Left lung (tissue), 10 donors: ENCODE measurements around the gene BST2. TPM values are rescaled to one million over a fixed set of nuclear protein-coding genes. Genes with fewer than 3 reads are reported as not detected.

Source experiments
- ATAC-seq: fragments of 200-7000 bp; cut with Tn5 transposase; one replicate; pipeline ENCODE4 v1.9.1; 2020; ENCODE audit warnings: moderate library complexity
- DNase-seq, 4 donors: peaks; one replicate each; pipeline ENCODE4 v3.0.0-alpha.2; 2013 to 2020
- H3K27ac ChIP-seq, 2 donors: fragments of 200-600 bp; sonication (generic) in 1 of 2; one replicate each; pipeline versions ENCODE4 v1.5.0 to v1.8.0; 2020 to 2021
- H3K27me3 ChIP-seq, 2 donors: fragments of 200-600 bp; sonication (generic) in 1 of 2; one replicate each; pipeline versions ENCODE4 v1.5.0 to v1.8.0; 2020 to 2021
- H3K36me3 ChIP-seq, 2 donors: fragments of 200-600 bp; sonication (generic) in 1 of 2; one replicate each; pipeline versions ENCODE4 v1.5.0 to v1.8.0; 2020 to 2021
- H3K4me1 ChIP-seq, 2 donors: fragments of 200-600 bp; one replicate each; pipeline ENCODE4 v1.8.0; 2021
- H3K4me3 ChIP-seq, 2 donors: fragments of 200-600 bp; sonication (generic) in 1 of 2; one replicate each; pipeline versions ENCODE4 v1.5.0 to v1.8.0; 2020 to 2021; ENCODE audit warnings: mild to moderate bottlenecking in 1 of 2
- H3K9me3 ChIP-seq, 2 donors: fragments of 200-600 bp; sonication (generic) in 1 of 2; one replicate each; pipeline versions ENCODE4 v1.5.0 to v1.8.0; 2020 to 2021
- intact Hi-C, 2 donors: fragments of 100-400 bp; cut with DNase I; formaldehyde crosslinking; loops; one replicate each; pipeline versions ENCODE4 v1.11.2 to v1.14.2; 2022
- polyA plus RNA-seq, 6 donors: library from polyadenylated mRNA; unstranded; fragments of 120-200 nt; gene quantifications; one replicate each; pipeline ENCODE4 v1.2.1, GENCODE V29; 2013; ENCODE audit not compliant: insufficient read length in 6 of 6
- total RNA-seq, 2 donors: library from RNA; stranded (reverse); fragmentation: NEBNext Ultra II Directional; extraction: Animal tissue kit (Norgen Biotek cat#: 25700); gene quantifications; one replicate each; pipeline ENCODE4 v1.2.1, GENCODE V29; 2021
- TF ChIP-seq, protein P1 (sequence below), 2 donors: fragments of 200-600 bp; sonication (generic) in 1 of 2; IDR thresholded peaks; one replicate each; pipeline versions ENCODE4 v1.5.0 to v1.8.0; 2021; ENCODE audit warnings: antibody characterized with exemption in 2 of 2
- donor health status: DM: no; HTN: yes; CAD: no.
- donor health status: DM: no; HTN: no; CAD: no.

BST2 gene
- total and polyA plus RNA-seq, 8 donors: 12.5 to 104 (median 19.7) TPM

DNA sequence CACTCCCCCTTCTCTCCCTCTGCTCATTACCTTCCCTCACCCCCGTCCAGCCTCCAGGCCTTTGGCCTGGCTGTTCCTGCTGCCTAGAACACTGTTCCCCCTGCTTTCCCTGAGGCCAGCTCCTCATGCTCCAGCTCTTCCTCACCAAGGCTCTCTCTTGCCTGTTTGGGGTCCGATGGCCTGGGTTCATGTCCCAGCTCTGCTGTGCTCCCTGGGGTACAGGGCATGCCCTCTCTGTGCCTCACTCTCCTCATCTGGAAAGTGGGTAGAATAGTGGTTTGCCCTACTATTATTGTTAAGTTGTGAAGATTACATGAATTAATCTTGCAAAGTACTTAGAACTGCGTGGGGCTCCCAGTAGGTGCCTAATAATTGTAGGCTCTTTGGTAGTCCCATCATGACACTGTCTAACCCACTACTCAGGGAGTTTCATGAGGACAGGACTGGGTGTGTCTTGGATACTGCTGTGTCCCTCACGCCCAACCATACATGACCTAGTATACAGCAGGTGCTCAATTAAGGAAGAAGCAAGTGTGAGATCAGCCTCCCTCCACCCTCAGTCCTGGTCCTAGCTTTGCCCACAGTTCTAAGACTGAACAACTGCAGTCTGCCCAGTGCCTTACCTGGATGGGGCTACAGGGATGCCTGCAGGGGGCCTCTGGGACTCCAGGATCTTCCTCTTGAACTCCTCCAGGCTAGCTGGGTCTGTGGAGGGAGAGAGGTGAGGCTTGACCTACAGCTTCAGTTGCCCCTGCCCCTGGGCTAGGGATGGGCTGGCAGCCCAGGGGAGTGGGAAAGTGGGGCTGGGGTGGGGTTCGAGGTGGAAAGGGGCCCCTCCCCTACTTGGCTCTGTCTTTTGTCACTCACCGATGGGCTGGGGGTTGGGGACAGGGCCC lies 45.3 kb downstream of the BST2 start:
- intact Hi-C loops: no loop called here

GRCh38 chr19:17358395-17358794 lies 47.0 kb downstream of the BST2 start:
- intact Hi-C loops: no loop called here
- TF ChIP-seq, protein P1, sequence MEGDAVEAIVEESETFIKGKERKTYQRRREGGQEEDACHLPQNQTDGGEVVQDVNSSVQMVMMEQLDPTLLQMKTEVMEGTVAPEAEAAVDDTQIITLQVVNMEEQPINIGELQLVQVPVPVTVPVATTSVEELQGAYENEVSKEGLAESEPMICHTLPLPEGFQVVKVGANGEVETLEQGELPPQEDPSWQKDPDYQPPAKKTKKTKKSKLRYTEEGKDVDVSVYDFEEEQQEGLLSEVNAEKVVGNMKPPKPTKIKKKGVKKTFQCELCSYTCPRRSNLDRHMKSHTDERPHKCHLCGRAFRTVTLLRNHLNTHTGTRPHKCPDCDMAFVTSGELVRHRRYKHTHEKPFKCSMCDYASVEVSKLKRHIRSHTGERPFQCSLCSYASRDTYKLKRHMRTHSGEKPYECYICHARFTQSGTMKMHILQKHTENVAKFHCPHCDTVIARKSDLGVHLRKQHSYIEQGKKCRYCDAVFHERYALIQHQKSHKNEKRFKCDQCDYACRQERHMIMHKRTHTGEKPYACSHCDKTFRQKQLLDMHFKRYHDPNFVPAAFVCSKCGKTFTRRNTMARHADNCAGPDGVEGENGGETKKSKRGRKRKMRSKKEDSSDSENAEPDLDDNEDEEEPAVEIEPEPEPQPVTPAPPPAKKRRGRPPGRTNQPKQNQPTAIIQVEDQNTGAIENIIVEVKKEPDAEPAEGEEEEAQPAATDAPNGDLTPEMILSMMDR (IDR thresholded peaks at IDR 0.05): no peak
- H3K36me3 ChIP-seq: no peaks in the 10 kb centered on the region

More for the DNA sequence above, 45.3 kb downstream of the BST2 start:
- H3K27ac ChIP-seq: no peak overlapping the region
- H3K27me3 ChIP-seq: no peaks in the 10 kb centered on the region
- TF ChIP-seq, protein P1 (IDR thresholded peaks at IDR 0.05): no peak
- ATAC-seq (no peak), DNase-seq (no peak)
- H3K9me3 ChIP-seq: no peaks in the 10 kb centered on the region
- no peaks in the 10 kb centered on the region for H3K36me3 ChIP-seq
- H3K4me3 ChIP-seq: no peak overlapping the region
- peaks cover 0 to 15% of the 10 kb centered on the region in 2 donors for H3K4me1 ChIP-seq

GRCh38 chr19:17357724-17358123 lies 47.7 kb downstream of the BST2 start:
- Histone ChIP-seq H3K4me3 (no peak overlapping the region), H3K36me3 (no peaks in the 10 kb centered on the region), H3K4me1 (peaks cover 0 to 21% of the 10 kb centered on the region in 2 donors), H3K27ac (peak overlapping the region in 1 of 2 donors; percentile 20), H3K9me3 (no peaks in the 10 kb centered on the region), H3K27me3 (no peaks in the 10 kb centered on the region)
- TF ChIP-seq, protein P1 (IDR thresholded peaks at IDR 0.05): no peak
- ATAC-seq: peak; percentile 94
- DNase-seq: no peak
- intact Hi-C loops: no loop called here

More at GRCh38 chr19:17358395-17358794, 47.0 kb downstream of the BST2 start:
- Histone ChIP-seq H3K4me1 (peaks cover 0 to 15% of the 10 kb centered on the region in 2 donors), H3K27ac (peak overlapping the region in 1 of 2 donors; percentile 20), H3K27me3 (no peaks in the 10 kb centered on the region), H3K4me3 (no peak overlapping the region), H3K9me3 (no peaks in the 10 kb centered on the region)
- DNase-seq: no peak
- ATAC-seq: peak; percentile 41

DNA sequence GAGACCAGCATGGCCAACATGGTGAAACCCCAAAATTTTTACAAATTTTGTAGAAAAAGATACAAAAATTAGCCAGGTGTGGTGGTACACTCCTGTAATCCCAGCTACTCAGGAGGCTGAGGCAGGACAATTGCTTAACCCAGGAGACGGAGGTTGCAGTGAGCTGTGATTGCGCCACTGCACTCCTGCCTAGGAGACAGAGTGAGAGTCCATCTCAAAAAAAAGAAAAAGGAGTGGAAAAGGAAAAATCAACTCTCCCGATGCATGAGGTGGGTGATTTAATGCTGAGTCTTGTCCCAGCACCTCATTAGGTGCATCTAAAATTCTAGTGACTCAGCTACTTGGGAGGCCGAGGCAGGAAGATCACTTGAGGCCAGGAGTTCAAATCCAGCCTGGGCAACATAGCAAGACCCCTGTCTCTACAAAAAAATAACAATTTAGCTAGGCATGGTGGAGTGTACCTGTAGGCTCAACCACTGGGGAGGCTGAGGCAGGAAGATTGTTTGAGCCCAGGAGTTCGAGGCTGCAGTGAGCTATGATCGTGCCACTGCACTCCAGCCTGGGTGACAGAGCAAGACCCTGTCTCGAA lies 48.3 kb downstream of the BST2 start:
- no peaks in the 10 kb centered on the region for H3K9me3 ChIP-seq
- intact Hi-C loops: no loop called here
- DNase-seq (no peak), ATAC-seq (no peak)
- peaks cover 0 to 26% of the 10 kb centered on the region in 2 donors for H3K4me1 ChIP-seq
- H3K27ac ChIP-seq: peak overlapping the region in 1 of 2 donors; percentile 20
- H3K4me3 ChIP-seq: no peak overlapping the region
- TF ChIP-seq, protein P1 (IDR thresholded peaks at IDR 0.05): no peak
- peaks cover 0 to 3% of the 10 kb centered on the region in 2 donors for H3K27me3 ChIP-seq
- H3K36me3 ChIP-seq: no peaks in the 10 kb centered on the region

GRCh38 chr19:17353386-17353785 lies 52.0 kb downstream of the BST2 start:
- Histone ChIP-seq H3K4me3 (no peak overlapping the region), H3K27ac (no peak overlapping the region), H3K9me3 (no peaks in the 10 kb centered on the region), H3K36me3 (no peaks in the 10 kb centered on the region), H3K27me3 (peaks cover 0 to 37% of the 10 kb centered on the region in 2 donors), H3K4me1 (peaks cover 0 to 44% of the 10 kb centered on the region in 2 donors)
- TF ChIP-seq, protein P1 (IDR thresholded peaks at IDR 0.05): no peak
- intact Hi-C loops: no loop called here
- ATAC-seq (no peak), DNase-seq (no peak)
